HG03066 (cell line): ENCODE data around the gene DYSF.

Experiments used
- ATAC-seq: cut with Tn5 transposase; IDR thresholded peaks from one replicate; pipeline ENCODE4 v1.9.1; 2021; ENCODE audit warnings: low read depth; ENCODE audit not compliant: unreplicated experiment

The DYSF gene

GRCh38 chr2:71496156-71496770, 42.9 kb downstream of the DYSF start:
- ATAC-seq = no peak

- no peak for ATAC-seq
Measured at GRCh38 chr2:71498261-71498701, 44.9 kb downstream of the DYSF start.

- no peak for ATAC-seq
Measured at GRCh38 chr2:71499691-71500090, 46.3 kb downstream of the DYSF start.

GRCh38 chr2:71500426-71501079, 47.2 kb downstream of the DYSF start:
- no peak for ATAC-seq

- ATAC-seq = no peak
Measured at GRCh38 chr2:71502941-71503738, 49.8 kb downstream of the DYSF start.

- ATAC-seq = no peak
Measured at GRCh38 chr2:71503837-71504236, 50.5 kb downstream of the DYSF start.

GRCh38 chr2:71504611-71505010, 51.2 kb downstream of the DYSF start:
- ATAC-seq = no peak

- ATAC-seq = no peak
Measured at GRCh38 chr2:71505086-71505769, 51.9 kb downstream of the DYSF start.

- ATAC-seq = no peak
Measured at GRCh38 chr2:71505770-71506140, 52.4 kb downstream of the DYSF start.

GRCh38 chr2:71506222-71507153, 53.1 kb downstream of the DYSF start:
- no peak for ATAC-seq

- no peak for ATAC-seq
Measured at GRCh38 chr2:71507476-71507875, 54.1 kb downstream of the DYSF start.

GRCh38 chr2:71510196-71510807, 56.9 kb downstream of the DYSF start:
- ATAC-seq = no peak

- no peak for ATAC-seq
Measured at GRCh38 chr2:71510938-71511337, 57.6 kb downstream of the DYSF start.

GRCh38 chr2:71511776-71512175, 58.4 kb downstream of the DYSF start:
- ATAC-seq = no peak

- ATAC-seq = no peak
Measured at GRCh38 chr2:71512386-71512785, 59.0 kb downstream of the DYSF start.

- ATAC-seq = no peak
Measured at GRCh38 chr2:71513096-71513495, 59.7 kb downstream of the DYSF start.

GRCh38 chr2:71513721-71514120, 60.4 kb downstream of the DYSF start:
- ATAC-seq = no peak

GRCh38 chr2:71516253-71516888, 63.0 kb downstream of the DYSF start:
- no peak for ATAC-seq

GRCh38 chr2:71517851-71518250, 64.5 kb downstream of the DYSF start:
- no peak for ATAC-seq
